Neural crest cell (in vitro differentiated cells): ENCODE measurements around the gene RRM2. TPM values are rescaled to one million over a fixed set of nuclear protein-coding genes. Genes with fewer than 3 reads are reported as not detected.

Experiments
- DNase-seq: peaks from one replicate; pipeline ENCODE4 v3.0.0; 2021; ENCODE audit warnings: low read depth, mixed read lengths, low spot score
- H3K27ac Mint-ChIP-seq: one replicate; pipeline ENCODE4 v1.8.0; 2021; ENCODE audit warnings: mild to moderate bottlenecking, mixed read lengths; ENCODE audit not compliant: unreplicated experiment
- H3K27me3 Mint-ChIP-seq: 2 replicates; pipeline ENCODE4 v1.8.0; 2021; ENCODE audit warnings: low read depth, mild to moderate bottlenecking, mixed read lengths
- H3K36me3 Mint-ChIP-seq: 2 replicates; pipeline ENCODE4 v1.8.0; 2021; ENCODE audit warnings: low read depth, mild to moderate bottlenecking, mixed read lengths
- H3K4me1 Mint-ChIP-seq: 2 replicates; pipeline ENCODE4 v1.8.0; 2021; ENCODE audit warnings: mixed read lengths
- H3K4me3 Mint-ChIP-seq: one replicate; pipeline ENCODE4 v1.8.0; 2021; ENCODE audit warnings: mild to moderate bottlenecking, mixed read lengths
- H3K9me3 Mint-ChIP-seq: 2 replicates; pipeline ENCODE4 v1.8.0; 2021; ENCODE audit warnings: mixed read lengths
- CTCF ChIP-seq: fragments of 200-600 bp; sonication (generic); conservative IDR thresholded peaks from 2 replicates; pipeline ENCODE4 v1.5.0; 2021; ENCODE audit warnings: antibody characterized with exemption, mild to moderate bottlenecking
- total RNA-seq: library from RNA; stranded (reverse); gene quantifications from 2 replicates; pipeline ENCODE4 v1.2.1, GENCODE V29; 2021

RRM2 gene
- total RNA-seq, 1 donor from 2014 or later = 210 TPM

GRCh38 chr2:10094271-10094814 is 28.2 kb upstream of the RRM2 start:
- H3K4me1 Mint-ChIP-seq = peaks cover 33% of the 10 kb centered on the region
- H3K27ac Mint-ChIP-seq = no peak overlapping the region
- DNase-seq = peak; percentile 25
- no peak overlapping the region for H3K4me3 Mint-ChIP-seq
- no peak for TF ChIP-seq CTCF
- H3K27me3 Mint-ChIP-seq = peaks cover 6% of the 10 kb centered on the region
- H3K36me3 Mint-ChIP-seq = no peaks in the 10 kb centered on the region
- no peaks in the 10 kb centered on the region for H3K9me3 Mint-ChIP-seq

- Mint-ChIP-seq H3K4me1 (peaks cover 33% of the 10 kb centered on the region), H3K36me3 (no peaks in the 10 kb centered on the region), H3K4me3 (no peak overlapping the region), H3K27me3 (peaks cover 3% of the 10 kb centered on the region), H3K9me3 (no peaks in the 10 kb centered on the region), H3K27ac (no peak overlapping the region)
- DNase-seq = no peak
- TF ChIP-seq CTCF = no peak
Observed at GRCh38 chr2:10095175-10095574, 27.4 kb upstream of the RRM2 start.

GRCh38 chr2:10096641-10097040 is 25.9 kb upstream of the RRM2 start:
- Mint-ChIP-seq H3K4me3 (no peak overlapping the region), H3K9me3 (no peaks in the 10 kb centered on the region), H3K36me3 (no peaks in the 10 kb centered on the region), H3K4me1 (peaks cover 39% of the 10 kb centered on the region), H3K27me3 (peaks cover 3% of the 10 kb centered on the region), H3K27ac (no peak overlapping the region)
- TF ChIP-seq CTCF = no peak
- DNase-seq = no peak

- Mint-ChIP-seq H3K27ac (no peak overlapping the region), H3K4me3 (peak overlapping the region; percentile 21), H3K36me3 (no peaks in the 10 kb centered on the region), H3K27me3 (peaks cover 3% of the 10 kb centered on the region), H3K4me1 (peaks cover 42% of the 10 kb centered on the region), H3K9me3 (no peaks in the 10 kb centered on the region)
- DNase-seq = peak; percentile 63
- peak; percentile 81 for TF ChIP-seq CTCF
Observed at GRCh38 chr2:10097352-10098148, 25.0 kb upstream of the RRM2 start.

GRCh38 chr2:10101491-10101890 is 21.0 kb upstream of the RRM2 start:
- Mint-ChIP-seq H3K27me3 (no peaks in the 10 kb centered on the region), H3K4me3 (no peak overlapping the region), H3K9me3 (no peaks in the 10 kb centered on the region), H3K4me1 (peaks cover 17% of the 10 kb centered on the region), H3K36me3 (no peaks in the 10 kb centered on the region), H3K27ac (no peak overlapping the region)
- no peak for DNase-seq
- TF ChIP-seq CTCF = no peak
